Measurements from ENCODE around the gene SOX30. TPM values are rescaled to one million over a fixed set of nuclear protein-coding genes. Genes with fewer than 3 reads are reported as not detected.

Gene SOX30
- total and polyA plus RNA-seq, 2 experiments from 2014 or later: not detected

GRCh38 chr5:157581901-157582300, 70.3 kb downstream of the SOX30 start:
- Histone ChIP-seq H3K4me2 (no peak overlapping the region), H3K4me1 (ENCODE audit: insufficient read depth) (no peaks in the 10 kb centered on the region), H3K79me2 (no peaks in the 10 kb centered on the region), H4K20me1 (ENCODE audit: insufficient read depth, poor library complexity, severe bottlenecking) (no peaks in the 10 kb centered on the region), H2AFZ (no peak overlapping the region), H3K27me3 (no peaks in the 10 kb centered on the region), H3K27ac (no peak overlapping the region), H3K4me3 (no peak overlapping the region), H3K9me3 (ENCODE audit: low read depth) (no peaks in the 10 kb centered on the region), H3K9me2 (replicated peaks; ENCODE audit: insufficient read depth) (no peaks in the 10 kb centered on the region), H3K36me3 (replicated peaks; ENCODE audit: insufficient read depth, low read depth) (no peaks in the 10 kb centered on the region)
- no peak for DNase-seq (ENCODE audit: low spot score)
- no peak for TF ChIP-seq EZH2 (IDR thresholded peaks at IDR 0.05; ENCODE audit: borderline replicate concordance)
- TF ChIP-seq EZH2phosphoT487 (IDR thresholded peaks at IDR 0.05; ENCODE audit: low read depth, severe bottlenecking, unreplicated experiment): no peak
- no peak for TF ChIP-seq CTCF (IDR thresholded peaks at IDR 0.05; ENCODE audit: poor library complexity)
- WGBS (ENCODE audit: low lambda C conversion rate, missing lambda C conversion rate): 93% methylated on average over 5 of the region's 5 CpGs

- H3K4me1 ChIP-seq (ENCODE audit: insufficient read depth): peaks cover 5% of the 10 kb centered on the region
- no peak overlapping the region for H3K27ac ChIP-seq
- DNase-seq (ENCODE audit: low spot score): no peak
- H3K36me3 ChIP-seq (replicated peaks; ENCODE audit: insufficient read depth, low read depth): no peaks in the 10 kb centered on the region
- TF ChIP-seq EZH2 (IDR thresholded peaks at IDR 0.05; ENCODE audit: borderline replicate concordance): no peak
- no peak for TF ChIP-seq CTCF (IDR thresholded peaks at IDR 0.05; ENCODE audit: poor library complexity)
- TF ChIP-seq EZH2phosphoT487 (IDR thresholded peaks at IDR 0.05; ENCODE audit: low read depth, severe bottlenecking, unreplicated experiment): no peak
- H3K9me2 ChIP-seq (replicated peaks; ENCODE audit: insufficient read depth): no peaks in the 10 kb centered on the region
- no peaks in the 10 kb centered on the region for H3K9me3 ChIP-seq (ENCODE audit: low read depth)
- H3K4me2 ChIP-seq: no peak overlapping the region
- no peak overlapping the region for H3K4me3 ChIP-seq
- peaks cover 11% of the 10 kb centered on the region for H3K79me2 ChIP-seq
- peaks cover 9% of the 10 kb centered on the region for H3K27me3 ChIP-seq
- no peak overlapping the region for H2AFZ ChIP-seq
- WGBS (ENCODE audit: low lambda C conversion rate, missing lambda C conversion rate): 91% methylated on average over 6 of the region's 6 CpGs
- no peaks in the 10 kb centered on the region for H4K20me1 ChIP-seq (ENCODE audit: insufficient read depth, poor library complexity, severe bottlenecking)
These were observed 74.0 kb downstream of the SOX30 start for GRCh38 chr5:157578079-157578780.

- 74% methylated on average over 4 of the region's 4 CpGs for WGBS (ENCODE audit: low lambda C conversion rate, missing lambda C conversion rate)
- Histone ChIP-seq H3K27ac (no peak overlapping the region), H3K36me3 (replicated peaks; ENCODE audit: insufficient read depth, low read depth) (no peaks in the 10 kb centered on the region), H3K9me3 (ENCODE audit: low read depth) (no peaks in the 10 kb centered on the region), H3K4me3 (no peak overlapping the region), H3K4me1 (ENCODE audit: insufficient read depth) (peaks cover 5% of the 10 kb centered on the region), H3K79me2 (peaks cover 11% of the 10 kb centered on the region), H3K9me2 (replicated peaks; ENCODE audit: insufficient read depth) (no peaks in the 10 kb centered on the region), H4K20me1 (ENCODE audit: insufficient read depth, poor library complexity, severe bottlenecking) (no peaks in the 10 kb centered on the region), H3K4me2 (peak overlapping the region; percentile 98), H2AFZ (no peak overlapping the region), H3K27me3 (peaks cover 9% of the 10 kb centered on the region)
- DNase-seq (ENCODE audit: low spot score): no peak
- no peak for TF ChIP-seq CTCF (IDR thresholded peaks at IDR 0.05; ENCODE audit: poor library complexity)
- no peak for TF ChIP-seq EZH2phosphoT487 (IDR thresholded peaks at IDR 0.05; ENCODE audit: low read depth, severe bottlenecking, unreplicated experiment)
- no peak for TF ChIP-seq EZH2 (IDR thresholded peaks at IDR 0.05; ENCODE audit: borderline replicate concordance)
These were observed 75.6 kb downstream of the SOX30 start for GRCh38 chr5:157576678-157577077.

Small RNA genes lying within 50 kb of the gene (small RNA-seq; reads per million reads assigned to genes)
- not detected for gene RNU6-390P

Other genes with a start within 250 kb of the SOX30 start
- 0.17 TPM in 1 of 2 replicates, not detected in the other for gene NIPAL4, start 192.2 kb downstream of the SOX30 start, total RNA-seq
- gene NIPAL4, start 192.2 kb downstream of the SOX30 start, polyA plus RNA-seq: 0.37 and 1.0 TPM in 2 replicates
- gene ADAM19, start 76.7 kb downstream of the SOX30 start, total RNA-seq: 8.0 and 8.6 TPM in 2 replicates
- 6.0 and 6.9 TPM in 2 replicates for gene ADAM19, start 76.7 kb downstream of the SOX30 start, polyA plus RNA-seq
- not detected in 2 replicates for gene C5orf52, start 19.1 kb upstream of the SOX30 start, total RNA-seq
- not detected in 2 replicates for gene C5orf52, start 19.1 kb upstream of the SOX30 start, polyA plus RNA-seq
- 10.2 and 16.2 TPM in 2 replicates for gene THG1L, start 79.0 kb upstream of the SOX30 start, total RNA-seq
- 7.5 and 8.8 TPM in 2 replicates for gene THG1L, start 79.0 kb upstream of the SOX30 start, polyA plus RNA-seq
- 4.7 and 6.4 TPM in 2 replicates for gene LSM11, start 91.3 kb upstream of the SOX30 start, total RNA-seq
- gene LSM11, start 91.3 kb upstream of the SOX30 start, polyA plus RNA-seq: 1.3 and 2.1 TPM in 2 replicates
- gene CLINT1, start 206.7 kb upstream of the SOX30 start, total RNA-seq: 107 and 129 TPM in 2 replicates
- gene CLINT1, start 206.7 kb upstream of the SOX30 start, polyA plus RNA-seq: 78.0 and 84.0 TPM in 2 replicates

All from hepatocyte (in vitro differentiated cells).